H1 (cell line): Measurements from ENCODE around the gene PLEKHM3. TPM values are rescaled to one million over a fixed set of nuclear protein-coding genes. Genes with fewer than 3 reads are reported as not detected.

ENCODE experiments used
- CTCF ChIA-PET: fragments of 300-600 bp; sonication (Branson Sonifier 250); formaldehyde crosslinking; loops from one replicate; lab custom pipeline; 2021; ENCODE audit not compliant: partially characterized antibody; lab: Charles Lee
- POLR2A ChIA-PET: fragments of 300-600 bp; sonication (Branson Sonifier 250); formaldehyde crosslinking; loops from one replicate; lab custom pipeline; 2021; ENCODE audit warnings: inconsistent platforms; ENCODE audit not compliant: partially characterized antibody; lab: Charles Lee
- DNase-seq, 2 experiments: peaks; one replicate each; pipeline versions ENCODE4 v3.0.0 to v3.0.0-alpha.2; 2010 to 2022; ENCODE audit warnings: low spot score in 2 of 2, low read depth in 1 of 2, mixed read lengths in 1 of 2
- FAIRE-seq: peaks from 2 replicates; lab custom pipeline; 2011; peaks lifted over from hg19 to GRCh38; lab: Jason Lieb, UNC
- H2AFZ ChIP-seq: 2 replicates; pipeline ENCODE4 v1.8.1; 2012; ENCODE audit warnings: low read length, inconsistent platforms
- H2AK5ac ChIP-seq: 2 replicates; pipeline ENCODE4 v1.6.1; 2013; ENCODE audit warnings: low read depth, low read length
- H2BK120ac ChIP-seq: replicated peaks from 2 replicates; pipeline ENCODE3; 2013; ENCODE audit warnings: low read depth, low read length, inconsistent platforms
- H2BK12ac ChIP-seq: 2 replicates; pipeline ENCODE4 v1.6.1; 2013; ENCODE audit warnings: low read depth, low read length
- H2BK15ac ChIP-seq: 2 replicates; pipeline ENCODE4 v1.6.1; 2013; ENCODE audit warnings: low read length
- H2BK20ac ChIP-seq: 2 replicates; pipeline ENCODE4 v1.6.1; 2013; ENCODE audit warnings: low read length
- H2BK5ac ChIP-seq: 2 replicates; pipeline ENCODE4 v1.6.1; 2013; ENCODE audit warnings: low read depth, low read length
- H3K14ac ChIP-seq: 2 replicates; pipeline ENCODE4 v1.6.1; 2013; ENCODE audit warnings: inconsistent platforms; ENCODE audit not compliant: insufficient read length
- H3K18ac ChIP-seq: 2 replicates; pipeline ENCODE4 v1.6.1; 2013; ENCODE audit warnings: low read length; ENCODE audit errors: extremely low read depth
- H3K23ac ChIP-seq: 2 replicates; pipeline ENCODE4 v1.6.1; 2013; ENCODE audit warnings: inconsistent platforms; ENCODE audit not compliant: insufficient read length
- H3K23me2 ChIP-seq: 2 replicates; pipeline ENCODE4 v1.6.1; 2013; ENCODE audit warnings: low read depth, low read length
- H3K27ac ChIP-seq: 2 replicates; pipeline ENCODE4 v1.6.1; 2011; ENCODE audit warnings: low read depth, low read length, inconsistent platforms
- H3K27me3 ChIP-seq, 4 experiments: replicated peaks in 1 of 4; 1 replicate in 1 of 4; 2 replicates in 3 of 4; pipeline versions ENCODE4 v1.6.1 to v1.8.1; 2011 to 2013; ENCODE audit warnings: low read length in 3 of 4, mild to moderate bottlenecking in 3 of 4, inconsistent platforms in 2 of 4, mixed read lengths in 2 of 4, moderate library complexity in 1 of 4; ENCODE audit not compliant: control insufficient read depth in 3 of 4, insufficient read depth in 3 of 4; ENCODE audit errors: extremely low read depth in 1 of 4
- H3K36me3 ChIP-seq, 4 experiments: 2 replicates each; pipeline versions ENCODE4 v1.6.1 to v1.8.1; 2011 to 2013; ENCODE audit warnings: mild to moderate bottlenecking in 4 of 4, low read length in 3 of 4, moderate library complexity in 2 of 4, control low read depth in 1 of 4, inconsistent platforms in 1 of 4; ENCODE audit not compliant: insufficient read depth in 4 of 4, control insufficient read depth in 2 of 4
- H3K4ac ChIP-seq: replicated peaks from 2 replicates; pipeline ENCODE3; 2013; ENCODE audit warnings: low read length, low read depth, mixed read lengths, inconsistent platforms; ENCODE audit not compliant: insufficient read length
- H3K4me1 ChIP-seq, 4 experiments: replicated peaks in 1 of 4; 1 replicate in 1 of 4; 2 replicates in 3 of 4; pipeline versions ENCODE4 v1.6.1 to v1.8.1; 2011 to 2013; ENCODE audit warnings: low read length in 3 of 4, inconsistent platforms in 2 of 4, mixed read lengths in 1 of 4; ENCODE audit not compliant: insufficient read depth in 4 of 4, control insufficient read depth in 3 of 4
- H3K4me2 ChIP-seq, 2 experiments: 2 replicates each; pipeline versions ENCODE4 v1.6.1 to v1.8.1; 2011 to 2013; ENCODE audit warnings: low read depth in 2 of 2, low read length in 2 of 2, control low read depth in 1 of 2, inconsistent platforms in 1 of 2, mild to moderate bottlenecking in 1 of 2; ENCODE audit not compliant: insufficient read depth in 1 of 2
- H3K4me3 ChIP-seq, 4 experiments: fragments of 200-600, 300-600 bp in 1 of 4; sonication (generic), shearing (Covaris generic), sonication (Bioruptor Twin) in 1 of 4; 2 replicates each; pipeline versions ENCODE4 v1.5.1 to v1.8.1; 2011 to 2016; ENCODE audit warnings: low read length in 4 of 4, low read depth in 3 of 4, control low read depth in 2 of 4, inconsistent platforms in 2 of 4, mild to moderate bottlenecking in 2 of 4, mixed read lengths in 1 of 4, moderate library complexity in 1 of 4; ENCODE audit not compliant: insufficient read depth in 2 of 4; ENCODE audit errors: extremely low read depth in 1 of 4
- H3K56ac ChIP-seq: replicated peaks from 2 replicates; pipeline ENCODE3; 2013; ENCODE audit warnings: low read depth, mild to moderate bottlenecking, mixed read lengths, low read length, inconsistent platforms; ENCODE audit not compliant: insufficient read length
- H3K79me1 ChIP-seq: 2 replicates; pipeline ENCODE4 v1.6.1; 2013; ENCODE audit warnings: low read depth, low read length, control low read depth
- H3K79me2 ChIP-seq, 2 experiments: 2 replicates each; pipeline versions ENCODE4 v1.6.1 to v1.8.1; 2012 to 2013; ENCODE audit warnings: low read length in 2 of 2, mild to moderate bottlenecking in 2 of 2, inconsistent platforms in 1 of 2; ENCODE audit not compliant: insufficient read depth in 2 of 2, control insufficient read depth in 1 of 2
- H3K9ac ChIP-seq, 4 experiments: replicated peaks in 1 of 4; 1 replicate in 1 of 4; 2 replicates in 3 of 4; pipeline versions ENCODE4 v1.6.1 to v1.8.1; 2011 to 2013; ENCODE audit warnings: low read depth in 3 of 4, low read length in 3 of 4, control low read depth in 2 of 4, mild to moderate bottlenecking in 2 of 4, moderate library complexity in 2 of 4, inconsistent platforms in 1 of 4; ENCODE audit errors: extremely low read depth in 1 of 4
- H3K9me3 ChIP-seq, 2 experiments: 2 replicates each; pipeline versions ENCODE4 v1.6.1 to v1.8.1; 2012 to 2013; ENCODE audit warnings: mild to moderate bottlenecking in 2 of 2, moderate library complexity in 2 of 2, control low read depth in 1 of 2, inconsistent platforms in 1 of 2, low read depth in 1 of 2, low read length in 1 of 2, mixed read lengths in 1 of 2; ENCODE audit not compliant: insufficient read depth in 2 of 2
- H4K20me1 ChIP-seq, 2 experiments: replicated peaks in 1 of 2; 2 replicates each; pipeline versions ENCODE3 to v1.8.1; 2011 to 2013; ENCODE audit warnings: inconsistent platforms in 2 of 2, low read length in 2 of 2, mild to moderate bottlenecking in 1 of 2; ENCODE audit not compliant: insufficient read depth in 2 of 2, control insufficient read depth in 1 of 2
- H4K5ac ChIP-seq: 2 replicates; pipeline ENCODE4 v1.6.1; 2013; ENCODE audit warnings: low read length, low read depth, mixed read lengths, inconsistent platforms; ENCODE audit not compliant: insufficient read length
- H4K8ac ChIP-seq: 2 replicates; pipeline ENCODE4 v1.8.0; 2013; ENCODE audit warnings: mild to moderate bottlenecking, moderate library complexity, low read length, inconsistent platforms; ENCODE audit not compliant: insufficient read depth; ENCODE audit errors: extremely low read depth
- H4K91ac ChIP-seq: replicated peaks from 2 replicates; pipeline ENCODE3; 2013; ENCODE audit warnings: low read length, mixed read lengths, inconsistent platforms; ENCODE audit not compliant: insufficient read length
- CBX5 ChIP-seq: fragments of 300-800, 300-1000 bp; sonication (generic); IDR thresholded peaks from 2 replicates; pipeline ENCODE4 v1.7.1; 2016; ENCODE audit warnings: antibody characterized with exemption, low read length, low read depth
- CTCF ChIP-seq, 3 experiments: IDR thresholded peaks; 1 replicate in 2 of 3; 2 replicates in 1 of 3; pipeline versions ENCODE4 v1.5.1 to v1.6.1; 2011; ENCODE audit warnings: low read length in 3 of 3, mild to moderate bottlenecking in 3 of 3, inconsistent platforms in 2 of 3, low read depth in 1 of 3, moderate library complexity in 1 of 3; ENCODE audit not compliant: insufficient read depth in 1 of 3; ENCODE audit errors: control extremely low read depth in 1 of 3
- E2F6 ChIP-seq: IDR thresholded peaks from 2 replicates; pipeline ENCODE4 v1.6.1; 2012; ENCODE audit warnings: inconsistent platforms
- EP300 ChIP-seq, 2 experiments: IDR thresholded peaks; 1 replicate in 1 of 2; 2 replicates in 1 of 2; pipeline ENCODE4 v1.6.1; 2011 to 2012; ENCODE audit warnings: low read depth in 2 of 2, low read length in 2 of 2, mild to moderate bottlenecking in 2 of 2, borderline replicate concordance in 1 of 2, inconsistent platforms in 1 of 2, moderate library complexity in 1 of 2
- HDAC2 ChIP-seq, 2 experiments: fragments of 300-600 bp in 1 of 2; sonication (generic) in 1 of 2; IDR thresholded peaks; 2 replicates each; pipeline ENCODE4 v1.6.1; 2011 to 2012; ENCODE audit warnings: low read depth in 2 of 2, low read length in 2 of 2, mild to moderate bottlenecking in 2 of 2, moderate library complexity in 2 of 2, borderline replicate concordance in 1 of 2, inconsistent platforms in 1 of 2
- JUND ChIP-seq: IDR thresholded peaks from 2 replicates; pipeline ENCODE4 v1.6.1; 2011; ENCODE audit warnings: mild to moderate bottlenecking, improper control_type of control experiment, low read length
- MAFK ChIP-seq: IDR thresholded peaks from 2 replicates; pipeline ENCODE4 v1.6.1; 2012; ENCODE audit warnings: low read depth, mild to moderate bottlenecking, improper control_type of control experiment, low read length
- RXRA ChIP-seq: IDR thresholded peaks from 2 replicates; pipeline ENCODE4 v1.6.1; 2011; ENCODE audit warnings: low read depth, mild to moderate bottlenecking, low read length, moderate library complexity; ENCODE audit not compliant: insufficient read depth
- SIN3A ChIP-seq, 2 experiments: IDR thresholded peaks in 1 of 2; conservative IDR thresholded peaks in 1 of 2; 2 replicates each; pipeline ENCODE4 v1.6.1; 2011 to 2012; ENCODE audit warnings: low read length in 2 of 2, improper control_type of control experiment in 1 of 2, low read depth in 1 of 2, mild to moderate bottlenecking in 1 of 2
- WGBS, 2 experiments: shearing (Covaris generic) in 1 of 2; methylation state at CpG; one replicate each; pipeline versions ENCODE4 v1.1.6 to v1.1.7; 2013 to 2015; ENCODE audit warnings: low lambda C conversion rate in 2 of 2, mixed read lengths in 2 of 2, inconsistent platforms in 1 of 2, low coverage in 1 of 2, missing lambda C conversion rate in 1 of 2; ENCODE audit not compliant: insufficient replicate concordance in 2 of 2, insufficient coverage in 1 of 2, insufficient read length in 1 of 2; ENCODE audit errors: extremely low coverage in 1 of 2, missing lambda C conversion rate in 1 of 2; 5-methylcytosine and 5-hydroxymethylcytosine counted together
- polyA plus RNA-seq, 7 experiments: library from polyadenylated mRNA; depleted of rRNA in 3 of 7; stranded (reverse) in 5 of 7; unstranded in 2 of 7; fragments of >200 nt in 5 of 7; fragments of 200-250 nt in 2 of 7; gene quantifications; 1 replicate in 5 of 7; 2 replicates in 1 of 7; 4 replicates in 1 of 7; pipeline versions ENCODE4 v1.2.1 to v1.2.3, GENCODE V29; 2011 to 2013; ENCODE audit warnings: missing spikeins in 2 of 7, mixed read lengths in 2 of 7
- total RNA-seq: library from RNA; stranded (reverse); fragmentation: NEBNext Ultra II Directional; extraction: Animal tissue kit (Norgen Biotek cat#: 25700); gene quantifications from 2 replicates; pipeline ENCODE4 v1.2.1, GENCODE V29; 2021

Gene PLEKHM3
- total and polyA plus RNA-seq, 2 of the 8 experiments (the other 6 are each of a cell fraction or from before 2014, with no cell fraction given) = 2.3 to 5.8 TPM

- H2BK20ac ChIP-seq = 0 out of 2 replicates have a peak overlapping the region, but pooled peaks have one; percentile 21
- peaks cover 0 to 5% (median 2%) of the 10 kb centered on the region in 4 experiments; a peak in 2 of 7 replicates for H3K4me1 ChIP-seq
- no peaks in the 10 kb centered on the region for H3K9me3 ChIP-seq
- no peaks in the 10 kb centered on the region for H3K23me2 ChIP-seq
- no peaks in the 10 kb centered on the region for H3K27me3 ChIP-seq
- H3K18ac ChIP-seq = no peak overlapping the region
- no peak overlapping the region for H2BK15ac ChIP-seq
- H2BK5ac ChIP-seq = no peak overlapping the region
- no peak overlapping the region for H3K4ac ChIP-seq
- H3K79me2 ChIP-seq = no peaks in the 10 kb centered on the region
- no peak overlapping the region for H3K9ac ChIP-seq
- ChIA-PET POLR2A (interaction anchor here (0.6 kb wide), 1 partner anchor 79 kb away, joined by 3 read pairs; the partner anchor contains the start of gene FZD5), CTCF (interaction anchor here (0.6 to 1.5 kb wide), 7 partner anchors 13 to 191 kb away, joined by 3 to 5 read pairs (median 3); no protein-coding TSS in a partner anchor)
- no peak overlapping the region for H3K4me2 ChIP-seq
- no peak overlapping the region for H4K8ac ChIP-seq
- H3K79me1 ChIP-seq = no peaks in the 10 kb centered on the region
- DNase-seq = no peak
- no peak overlapping the region for H3K56ac ChIP-seq
- WGBS, 2 experiments = 91% methylated on average over 1 of the region's 1 CpG; no CpG with 5 or more reads in 1 of the 2 experiments
- no peak overlapping the region for H3K14ac ChIP-seq
- H3K23ac ChIP-seq = no peak overlapping the region
- no peak overlapping the region for H4K91ac ChIP-seq
- no peak overlapping the region for H2BK120ac ChIP-seq
- H2BK12ac ChIP-seq = no peak overlapping the region
- no peak overlapping the region for H2AK5ac ChIP-seq
- H2AFZ ChIP-seq = no peak overlapping the region
- H4K20me1 ChIP-seq = no peaks in the 10 kb centered on the region
- no peak for FAIRE-seq
- no peak overlapping the region for H3K27ac ChIP-seq
- H4K5ac ChIP-seq = no peak overlapping the region
- no peaks in the 10 kb centered on the region for H3K36me3 ChIP-seq
- H3K4me3 ChIP-seq = no peak overlapping the region
- TF ChIP-seq CTCF (IDR thresholded peaks at IDR 0.05; ENCODE audit: control extremely low read depth in 1 of 3, insufficient read depth in 1 of 3, low read depth in 1 of 3, low read length in 3 of 3) = no peak
- no peak for TF ChIP-seq HDAC2 (IDR thresholded peaks at IDR 0.05; ENCODE audit: borderline replicate concordance in 1 of 2, low read depth in 2 of 2, low read length in 2 of 2)
- no peak for TF ChIP-seq RXRA
- no peak for TF ChIP-seq EP300 (IDR thresholded peaks at IDR 0.05; ENCODE audit: borderline replicate concordance in 1 of 2, low read depth in 2 of 2, low read length in 2 of 2)
- no peak for TF ChIP-seq SIN3A (conservative IDR thresholded peaks at IDR 0.05 in 1 of 2, IDR thresholded peaks at IDR 0.05 in 1 of 2; ENCODE audit: low read depth in 1 of 2, low read length in 2 of 2)
- no peak for TF ChIP-seq JUND
- TF ChIP-seq CBX5 = no peak
- no peak for TF ChIP-seq E2F6
- TF ChIP-seq MAFK = no peak
Measured at GRCh38 chr2:207849443-207849842, 175.9 kb downstream of the PLEKHM3 start.
